ENCODE results near the gene DDAH1. TPM values are rescaled to one million over a fixed set of nuclear protein-coding genes. Genes with fewer than 3 reads are reported as not detected.

Gene DDAH1
- total and polyA plus RNA-seq, 12 donors: 2.4 to 84.5 (median 58.4) TPM

DNA sequence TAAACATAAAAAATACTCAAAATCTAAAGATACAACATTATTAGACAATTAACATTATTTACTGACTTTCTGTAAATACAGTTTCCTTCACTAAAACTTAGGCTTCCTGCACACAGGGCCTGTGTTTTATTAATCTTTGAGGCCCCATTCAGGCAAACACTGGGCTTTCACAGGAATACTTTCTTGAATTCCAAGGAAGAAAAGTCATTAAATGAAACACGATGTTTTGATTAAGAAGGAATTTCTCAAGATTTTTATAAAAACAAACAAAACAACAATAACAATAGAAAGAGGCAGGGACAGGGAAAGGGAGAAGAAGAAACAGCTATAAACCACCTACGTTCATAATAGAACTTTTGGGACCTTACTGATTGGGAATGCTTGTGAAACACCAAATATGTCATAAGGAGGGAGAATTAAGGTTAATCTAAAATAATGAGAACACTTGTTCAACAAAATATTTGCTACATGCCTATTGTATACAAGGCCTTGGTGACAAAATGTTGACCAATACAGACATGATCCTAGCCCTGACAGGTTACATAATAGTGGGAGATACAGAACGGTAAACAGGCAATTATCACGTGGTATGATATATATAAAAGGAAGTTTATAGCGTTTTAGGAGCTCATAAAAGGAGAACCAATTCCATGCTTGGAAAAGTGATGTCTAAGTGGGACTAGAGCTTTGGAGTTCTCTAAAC lies 3.6 kb downstream of the DDAH1 start:
- H3K9me3 ChIP-seq (replicated peaks in 1 of 3): no peaks in the 10 kb centered on the region
- WGBS, 4 donors: 44 to 79% (median 58%) methylated on average over 5 of the region's 5 CpGs
- no peak overlapping the region for H3K27ac ChIP-seq
- no peak for DNase-seq
- intact Hi-C loops (cut with DNase I): loop anchor here in 1 of 2 donors (5.0 kb wide), 1 partner anchor 54 kb away; no protein-coding TSS in a partner anchor
- no peak overlapping the region for H3K4me3 ChIP-seq
- TF ChIP-seq POLR2A (IDR thresholded peaks at IDR 0.05): no peak
- TF ChIP-seq, protein P1, sequence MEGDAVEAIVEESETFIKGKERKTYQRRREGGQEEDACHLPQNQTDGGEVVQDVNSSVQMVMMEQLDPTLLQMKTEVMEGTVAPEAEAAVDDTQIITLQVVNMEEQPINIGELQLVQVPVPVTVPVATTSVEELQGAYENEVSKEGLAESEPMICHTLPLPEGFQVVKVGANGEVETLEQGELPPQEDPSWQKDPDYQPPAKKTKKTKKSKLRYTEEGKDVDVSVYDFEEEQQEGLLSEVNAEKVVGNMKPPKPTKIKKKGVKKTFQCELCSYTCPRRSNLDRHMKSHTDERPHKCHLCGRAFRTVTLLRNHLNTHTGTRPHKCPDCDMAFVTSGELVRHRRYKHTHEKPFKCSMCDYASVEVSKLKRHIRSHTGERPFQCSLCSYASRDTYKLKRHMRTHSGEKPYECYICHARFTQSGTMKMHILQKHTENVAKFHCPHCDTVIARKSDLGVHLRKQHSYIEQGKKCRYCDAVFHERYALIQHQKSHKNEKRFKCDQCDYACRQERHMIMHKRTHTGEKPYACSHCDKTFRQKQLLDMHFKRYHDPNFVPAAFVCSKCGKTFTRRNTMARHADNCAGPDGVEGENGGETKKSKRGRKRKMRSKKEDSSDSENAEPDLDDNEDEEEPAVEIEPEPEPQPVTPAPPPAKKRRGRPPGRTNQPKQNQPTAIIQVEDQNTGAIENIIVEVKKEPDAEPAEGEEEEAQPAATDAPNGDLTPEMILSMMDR (IDR thresholded peaks at IDR 0.05): no peak
- H3K27me3 ChIP-seq: no peaks in the 10 kb centered on the region
- H3K36me3 ChIP-seq (replicated peaks in 1 of 2): no peaks in the 10 kb centered on the region
- H3K4me1 ChIP-seq (replicated peaks in 1 of 2): peaks cover 16 to 38% of the 10 kb centered on the region in 2 donors

DNA sequence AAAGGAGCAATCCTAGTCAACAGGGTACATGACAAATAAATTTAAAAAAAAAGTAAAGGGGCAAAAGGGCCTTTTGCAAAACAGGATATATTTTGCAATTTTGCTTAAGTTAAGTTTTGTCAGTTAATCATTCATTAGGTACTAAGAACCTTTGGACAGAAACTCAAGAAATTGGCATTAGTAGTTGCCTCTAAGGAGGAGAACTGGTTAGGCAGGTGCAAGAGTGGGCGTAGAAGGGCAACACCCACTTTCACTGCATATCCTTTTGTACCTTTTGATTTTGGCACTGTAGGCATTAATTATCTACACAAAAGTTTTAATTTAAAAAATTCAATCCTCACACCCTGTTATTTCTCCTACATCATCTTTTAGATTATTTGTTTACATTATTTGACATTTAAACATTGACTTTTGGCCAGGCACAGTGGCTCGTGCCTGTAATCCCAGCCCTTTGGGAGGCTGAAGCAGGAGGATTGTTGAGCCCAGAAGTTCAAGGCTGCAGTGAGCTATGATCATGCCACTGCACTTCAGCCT lies 4.3 kb downstream of the DDAH1 start:
- TF ChIP-seq, protein P1 (IDR thresholded peaks at IDR 0.05): no peak
- TF ChIP-seq POLR2A (IDR thresholded peaks at IDR 0.05): no peak
- no peaks in the 10 kb centered on the region for H3K36me3 ChIP-seq (replicated peaks in 1 of 2)
- peaks cover 16 to 36% of the 10 kb centered on the region in 2 donors for H3K4me1 ChIP-seq (replicated peaks in 1 of 2)
- no peak overlapping the region for H3K4me3 ChIP-seq
- no peak overlapping the region for H3K27ac ChIP-seq
- no peak for DNase-seq
- H3K27me3 ChIP-seq: no peaks in the 10 kb centered on the region
- 73 to 90% (median 80%) methylated on average over 2 of the region's 2 CpGs for WGBS, 4 donors
- H3K9me3 ChIP-seq (replicated peaks in 1 of 3): no peaks in the 10 kb centered on the region
- intact Hi-C loops (cut with DNase I): loop anchor here in 1 of 2 donors (5.0 kb wide), 1 partner anchor 53 kb away; no protein-coding TSS in a partner anchor

DNA sequence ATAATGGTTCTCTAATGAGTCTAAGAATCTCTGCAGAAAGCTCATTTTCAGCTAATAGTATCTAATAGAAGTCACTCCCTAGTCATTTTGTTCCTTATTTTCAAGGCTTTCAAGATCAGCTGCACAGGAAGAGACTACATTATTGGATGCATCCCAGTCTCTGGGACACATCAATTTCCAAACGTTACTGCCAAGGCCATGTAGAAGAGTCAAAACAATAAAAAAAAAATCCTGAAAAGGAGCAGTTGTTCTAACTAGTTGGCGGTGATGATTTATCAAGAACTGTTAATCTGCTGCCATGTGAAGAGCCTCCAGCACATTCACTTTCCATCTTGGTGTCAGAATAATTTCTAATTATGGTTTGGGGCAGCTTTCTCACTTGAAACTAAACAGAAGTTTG lies 5.7 kb downstream of the DDAH1 start:
- Histone ChIP-seq H3K4me3 (no peak overlapping the region), H3K27me3 (no peaks in the 10 kb centered on the region), H3K36me3 (replicated peaks in 1 of 2) (no peaks in the 10 kb centered on the region), H3K9me3 (replicated peaks in 1 of 3) (no peaks in the 10 kb centered on the region), H3K4me1 (replicated peaks in 1 of 2) (peaks cover 16 to 31% of the 10 kb centered on the region in 2 donors), H3K27ac (peak overlapping the region in 3 of 5 donors; percentile 13 to 49 (median 31))
- intact Hi-C loops (cut with DNase I): no loop called here
- TF ChIP-seq, protein P1 (IDR thresholded peaks at IDR 0.05): no peak
- no peak for TF ChIP-seq POLR2A (IDR thresholded peaks at IDR 0.05)
- WGBS, 4 donors: 18 to 29% (median 24%) methylated on average over 2 of the region's 2 CpGs
- DNase-seq: peak in 4 of 7 donors; percentile 20 to 42 (median 35)

DNA sequence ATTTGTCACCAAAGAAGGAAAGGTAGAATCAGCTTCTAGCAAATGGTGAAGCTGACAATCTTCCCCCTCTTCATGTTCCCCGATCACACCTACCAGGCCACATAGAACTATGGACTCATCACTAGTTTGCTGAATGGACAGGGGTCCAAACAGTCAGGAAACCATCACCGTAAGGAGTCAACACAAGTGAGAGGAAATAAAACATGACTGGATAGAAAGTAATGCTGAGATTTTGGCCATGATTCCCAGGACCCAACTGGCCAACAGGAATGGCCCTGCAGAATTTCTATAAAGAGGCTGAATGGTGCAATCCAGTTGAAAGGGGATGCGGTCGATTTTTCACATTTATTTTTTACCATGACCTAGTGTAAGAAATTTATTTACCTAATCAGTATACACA lies 10.7 kb downstream of the DDAH1 start:
- H3K27me3 ChIP-seq: no peaks in the 10 kb centered on the region
- H3K36me3 ChIP-seq (replicated peaks in 1 of 2): no peaks in the 10 kb centered on the region
- peak overlapping the region in 2 of 5 donors; percentile 28 to 78 for H3K27ac ChIP-seq
- no peaks in the 10 kb centered on the region for H3K9me3 ChIP-seq (replicated peaks in 1 of 3)
- peaks cover 7 to 23% of the 10 kb centered on the region in 2 donors for H3K4me1 ChIP-seq (replicated peaks in 1 of 2)
- intact Hi-C loops (cut with DNase I): no loop called here
- 95 to 98% (median 98%) methylated on average over 4 of the region's 4 CpGs for WGBS, 4 donors
- DNase-seq: no peak
- no peak for TF ChIP-seq POLR2A (IDR thresholded peaks at IDR 0.05)
- TF ChIP-seq, protein P1 (IDR thresholded peaks at IDR 0.05): no peak
- H3K4me3 ChIP-seq: no peak overlapping the region
